CD4-positive, alpha-beta T cell treated with Interleukin-6 at 100 ng/mL for 8 hours (primary cell): Measurements from ENCODE around the gene RNF20.
"Not testable (repeated sequence)": the region's sequence is repeated elsewhere in the genome, so short reads cannot be mapped to it uniquely, and the experiment has no call there.

Experiments used
- DNase-seq: peaks from one replicate; pipeline ENCODE4 v3.0.0-alpha.2; 2020; ENCODE audit warnings: mixed read lengths, low spot score

Gene RNF20, protein sequence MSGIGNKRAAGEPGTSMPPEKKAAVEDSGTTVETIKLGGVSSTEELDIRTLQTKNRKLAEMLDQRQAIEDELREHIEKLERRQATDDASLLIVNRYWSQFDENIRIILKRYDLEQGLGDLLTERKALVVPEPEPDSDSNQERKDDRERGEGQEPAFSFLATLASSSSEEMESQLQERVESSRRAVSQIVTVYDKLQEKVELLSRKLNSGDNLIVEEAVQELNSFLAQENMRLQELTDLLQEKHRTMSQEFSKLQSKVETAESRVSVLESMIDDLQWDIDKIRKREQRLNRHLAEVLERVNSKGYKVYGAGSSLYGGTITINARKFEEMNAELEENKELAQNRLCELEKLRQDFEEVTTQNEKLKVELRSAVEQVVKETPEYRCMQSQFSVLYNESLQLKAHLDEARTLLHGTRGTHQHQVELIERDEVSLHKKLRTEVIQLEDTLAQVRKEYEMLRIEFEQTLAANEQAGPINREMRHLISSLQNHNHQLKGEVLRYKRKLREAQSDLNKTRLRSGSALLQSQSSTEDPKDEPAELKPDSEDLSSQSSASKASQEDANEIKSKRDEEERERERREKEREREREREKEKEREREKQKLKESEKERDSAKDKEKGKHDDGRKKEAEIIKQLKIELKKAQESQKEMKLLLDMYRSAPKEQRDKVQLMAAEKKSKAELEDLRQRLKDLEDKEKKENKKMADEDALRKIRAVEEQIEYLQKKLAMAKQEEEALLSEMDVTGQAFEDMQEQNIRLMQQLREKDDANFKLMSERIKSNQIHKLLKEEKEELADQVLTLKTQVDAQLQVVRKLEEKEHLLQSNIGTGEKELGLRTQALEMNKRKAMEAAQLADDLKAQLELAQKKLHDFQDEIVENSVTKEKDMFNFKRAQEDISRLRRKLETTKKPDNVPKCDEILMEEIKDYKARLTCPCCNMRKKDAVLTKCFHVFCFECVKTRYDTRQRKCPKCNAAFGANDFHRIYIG

DNA sequence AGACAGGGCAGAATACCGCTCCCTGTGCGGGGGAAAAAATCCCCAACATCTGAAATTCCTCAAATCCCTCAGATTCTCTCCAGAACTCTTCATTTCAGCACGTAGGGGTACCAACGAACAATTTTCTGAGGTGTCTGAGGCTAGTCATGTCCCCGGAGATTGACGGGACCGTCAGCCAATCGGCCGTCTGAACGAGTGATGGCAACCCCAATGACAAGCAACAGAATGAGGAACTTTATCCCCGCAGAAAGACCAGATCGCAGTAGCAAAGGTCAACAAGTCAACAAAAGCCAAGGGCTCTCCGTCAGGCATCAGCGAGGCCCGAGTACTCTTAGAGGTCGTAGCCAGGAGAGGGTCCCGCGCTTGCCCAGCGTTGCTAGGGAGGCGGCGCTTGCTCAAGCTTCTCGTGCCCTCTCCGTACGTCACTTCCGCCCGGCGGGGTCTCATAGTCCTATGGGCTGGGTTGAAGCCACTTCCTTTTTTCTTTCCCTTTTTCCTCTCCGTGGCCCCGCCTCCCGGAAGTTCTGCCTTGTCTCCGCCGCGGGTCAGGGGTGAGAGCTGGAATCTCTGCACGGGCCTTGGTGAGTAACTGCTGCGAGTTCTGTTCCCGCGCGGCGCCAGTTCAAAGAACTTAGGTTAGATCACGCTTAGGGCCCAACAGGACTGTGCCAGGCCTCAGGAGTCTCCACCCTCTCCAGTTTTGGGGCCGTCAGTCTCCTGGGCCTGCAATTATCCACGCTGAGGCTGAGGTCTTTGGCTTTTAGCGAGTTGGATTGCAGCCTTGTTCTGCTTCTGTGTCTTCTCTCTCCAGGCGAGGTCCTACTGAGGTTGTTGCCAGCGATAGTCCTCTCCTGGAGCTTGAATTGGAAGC, at the start of gene RNF20:
RNF20 (plus strand) TSS at position 520 of the 871 bp plus-strand sequence. CDS start 1,571 bp downstream, outside the sequence.
- peak; percentile 99 for DNase-seq

DNA sequence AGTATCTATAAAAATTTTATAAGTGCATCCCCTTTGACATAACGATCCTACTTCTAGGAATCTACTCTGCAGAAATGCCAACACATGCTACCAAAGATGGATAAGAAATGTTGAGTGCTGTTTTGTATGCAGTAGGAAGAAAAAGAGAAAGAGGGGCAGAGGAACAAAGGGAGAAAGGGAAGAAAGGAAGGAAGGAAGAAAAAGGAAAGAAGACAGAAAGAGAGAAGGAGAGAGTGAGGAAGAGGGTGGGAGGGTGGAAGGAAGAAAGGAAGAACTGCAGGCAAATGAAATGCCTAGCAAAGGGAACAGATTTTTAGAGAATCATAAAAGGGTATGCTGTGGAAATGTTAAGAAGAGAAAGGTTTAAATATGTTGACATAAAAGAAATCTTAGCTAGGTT, 49.6 kb upstream of the RNF20 start:
- DNase-seq: no peak

DNA sequence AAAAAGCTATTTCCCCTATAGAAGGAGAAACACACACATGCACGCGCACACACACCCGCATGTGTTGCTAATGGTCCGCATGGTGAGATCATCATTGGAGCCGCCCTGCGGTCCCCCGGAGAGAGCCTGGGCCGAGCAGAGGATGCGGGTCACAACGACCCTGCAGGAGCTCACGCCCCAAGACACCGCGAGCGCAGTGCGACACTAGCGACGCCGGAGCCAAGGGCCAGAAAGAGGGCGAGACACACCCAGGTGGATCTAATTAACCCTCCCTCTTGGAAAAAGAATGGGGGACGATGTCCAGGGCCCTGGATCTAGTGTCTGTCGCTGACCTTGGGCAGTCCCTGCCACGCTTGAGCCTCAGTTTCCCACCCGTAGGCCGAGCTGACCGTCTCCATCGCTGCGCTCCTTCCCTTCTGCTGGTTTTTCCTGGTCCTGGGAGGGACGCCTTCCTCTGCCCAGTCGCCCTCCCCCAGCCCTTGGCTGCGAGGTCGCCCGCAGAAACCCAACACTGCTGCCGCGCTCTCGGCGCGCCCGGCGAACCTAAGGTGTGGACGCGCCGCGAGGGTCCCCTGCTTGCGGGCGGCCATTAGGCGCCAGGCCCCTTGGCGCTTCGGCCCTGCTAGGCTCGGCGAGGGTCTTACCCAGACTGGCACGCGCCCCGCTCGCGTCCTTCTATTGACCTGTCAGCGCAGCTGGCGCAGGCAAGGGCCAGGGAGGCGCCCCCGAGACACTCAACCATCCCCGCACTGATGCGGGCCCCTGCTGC, 47.5 kb upstream of the RNF20 start:
- no peak for DNase-seq

DNA sequence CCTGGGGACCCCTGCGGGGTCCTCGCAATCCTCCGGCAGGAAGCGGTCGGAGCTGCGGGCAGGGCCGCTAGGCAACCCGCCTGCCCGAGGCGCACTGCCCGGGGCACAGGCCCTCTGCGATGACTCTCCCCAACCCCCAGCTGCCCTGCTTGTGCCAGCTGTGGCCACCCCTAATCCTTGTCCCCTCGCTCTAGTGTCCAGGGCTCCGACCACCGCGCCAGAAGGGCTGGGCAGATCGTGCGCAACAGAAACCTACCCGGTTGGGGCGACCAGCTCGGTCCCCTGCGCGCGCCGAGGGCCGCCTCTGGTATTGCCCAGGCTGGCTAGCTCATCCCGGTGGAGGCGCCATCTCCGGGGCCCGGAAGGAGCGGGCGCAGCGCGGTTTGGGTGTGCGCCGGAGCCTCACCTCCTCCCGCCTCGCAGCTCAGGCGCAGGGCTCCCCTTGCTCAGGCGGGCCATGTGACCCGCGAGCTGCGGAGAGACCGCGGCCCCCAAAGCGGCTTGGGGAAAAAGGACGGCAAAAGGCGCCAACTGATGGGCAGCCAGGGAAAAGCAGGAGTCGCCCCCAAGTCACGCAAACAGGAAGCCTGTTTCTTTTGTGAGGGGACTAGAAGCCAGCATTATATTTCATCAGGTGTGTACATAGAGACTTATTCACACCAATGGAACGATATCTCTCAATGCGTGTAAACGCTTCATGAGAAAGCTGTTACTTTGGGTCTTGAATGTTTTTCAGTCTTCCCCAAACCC, 46.8 kb upstream of the RNF20 start:
- no peak for DNase-seq

DNA sequence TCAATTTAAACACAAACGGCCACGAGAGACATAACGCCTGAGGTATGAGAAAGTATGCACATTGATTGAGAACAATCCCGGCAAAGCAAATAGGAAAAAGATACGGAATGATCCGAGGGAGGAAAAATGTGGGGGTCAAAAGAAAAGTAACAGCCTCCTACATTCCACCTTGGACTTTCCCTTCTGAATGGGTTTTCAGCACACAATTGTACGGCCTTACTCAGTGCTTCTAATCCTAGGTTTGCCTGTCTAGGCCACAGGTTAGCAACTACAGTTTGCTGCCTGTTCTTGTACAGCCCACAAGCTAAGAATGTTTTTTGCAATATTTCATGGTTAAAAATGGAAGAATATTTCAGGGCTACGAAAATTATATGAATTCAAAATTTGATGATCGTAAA, 46.2 kb upstream of the RNF20 start:
- DNase-seq: no peak

DNA sequence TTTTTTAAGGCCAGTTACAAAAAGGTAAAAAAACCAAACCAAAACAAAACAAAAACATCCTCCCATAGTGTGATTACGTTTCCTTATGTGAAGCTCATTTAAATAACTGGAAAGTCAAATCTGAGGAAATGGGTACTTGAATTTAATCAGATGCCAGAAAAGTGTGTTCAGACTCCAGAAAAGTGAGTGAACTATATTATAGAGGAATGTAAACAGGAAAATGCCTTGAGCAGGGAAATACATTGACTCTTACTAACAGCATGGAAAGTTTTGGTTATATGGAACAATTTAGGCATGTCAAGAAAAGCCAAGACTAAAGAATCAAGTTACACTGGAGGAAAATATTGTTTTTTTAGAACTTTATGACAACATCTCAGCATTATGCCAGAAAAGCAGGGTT, 37.8 kb upstream of the RNF20 start:
- DNase-seq: no peak

DNA sequence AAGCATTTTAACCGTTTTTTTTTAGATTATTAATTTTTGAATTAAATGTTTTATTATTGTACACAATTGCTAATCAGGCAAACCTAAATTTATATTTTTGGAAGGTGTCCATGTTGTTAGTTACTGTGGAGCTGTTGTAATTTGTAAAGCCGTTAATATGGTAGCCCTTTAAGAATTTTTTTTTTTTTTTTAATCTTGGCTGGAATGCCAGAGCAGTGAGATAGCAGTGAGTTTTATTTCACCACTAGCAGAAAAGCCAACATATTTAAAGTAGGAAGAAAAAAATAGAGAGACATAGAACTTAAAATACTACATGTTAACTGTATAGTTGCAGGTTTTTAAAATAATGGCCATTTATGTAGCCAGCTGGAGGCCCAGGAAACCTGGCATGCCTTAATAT, 35.3 kb upstream of the RNF20 start:
- DNase-seq: no peak

DNA sequence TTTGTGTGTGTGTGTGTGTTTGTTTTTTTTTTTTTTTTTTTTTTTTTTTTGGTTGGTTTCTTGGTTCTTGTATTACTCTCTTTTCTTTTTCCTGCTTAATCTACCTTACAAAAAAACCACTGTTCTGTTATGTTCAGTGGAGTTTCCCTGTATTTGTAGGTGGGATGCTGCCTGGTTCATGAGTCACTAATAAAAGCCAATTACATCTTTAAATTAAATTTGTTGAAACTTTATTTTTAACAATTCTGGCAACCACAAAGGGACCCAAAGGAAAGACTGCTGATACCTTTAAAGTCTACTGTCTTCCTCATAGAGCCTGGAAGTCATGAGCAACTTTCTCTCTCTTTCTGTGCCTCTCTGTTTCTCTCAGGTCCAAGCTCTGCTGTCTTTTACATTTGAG, 29.5 kb upstream of the RNF20 start:
- DNase-seq: no peak

DNA sequence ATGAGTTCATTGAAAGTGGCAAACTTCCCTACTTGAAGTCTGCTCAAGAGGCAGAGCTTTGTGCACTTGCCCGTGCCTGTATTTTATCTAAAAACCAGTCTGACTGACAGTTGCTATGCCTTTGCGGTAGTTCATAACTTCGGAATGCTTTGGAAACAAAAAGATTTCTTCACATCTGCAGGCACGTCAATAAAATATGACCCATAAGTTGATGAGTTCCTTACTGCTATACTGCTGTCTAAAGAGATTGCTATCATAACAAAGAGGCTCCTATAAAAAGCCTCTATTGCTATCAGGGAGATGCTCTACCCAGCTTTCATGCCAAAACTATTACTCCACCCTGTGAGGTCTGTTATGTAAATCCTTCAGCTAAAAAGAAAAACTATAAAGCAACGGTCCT, 25.4 kb upstream of the RNF20 start:
- DNase-seq: no peak

DNA sequence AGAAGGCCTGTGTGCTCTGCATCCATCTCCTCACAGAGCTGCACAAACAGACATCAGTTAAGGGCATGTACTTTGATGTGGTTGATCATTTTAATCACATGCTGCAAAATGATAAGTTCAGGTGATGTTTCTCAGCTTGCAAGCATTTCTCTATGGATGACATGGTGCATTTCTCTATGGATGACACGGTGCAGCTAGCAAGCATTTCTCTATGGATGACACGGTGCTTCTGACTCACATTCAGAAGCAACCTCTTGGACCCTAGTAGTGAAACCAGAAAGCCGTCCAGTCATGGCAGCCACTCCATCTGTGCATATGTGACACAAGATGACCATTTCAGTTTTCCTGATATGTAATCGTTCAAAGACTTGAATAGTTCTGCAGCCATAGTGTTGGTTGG, 24.1 kb upstream of the RNF20 start:
- DNase-seq: no peak

DNA sequence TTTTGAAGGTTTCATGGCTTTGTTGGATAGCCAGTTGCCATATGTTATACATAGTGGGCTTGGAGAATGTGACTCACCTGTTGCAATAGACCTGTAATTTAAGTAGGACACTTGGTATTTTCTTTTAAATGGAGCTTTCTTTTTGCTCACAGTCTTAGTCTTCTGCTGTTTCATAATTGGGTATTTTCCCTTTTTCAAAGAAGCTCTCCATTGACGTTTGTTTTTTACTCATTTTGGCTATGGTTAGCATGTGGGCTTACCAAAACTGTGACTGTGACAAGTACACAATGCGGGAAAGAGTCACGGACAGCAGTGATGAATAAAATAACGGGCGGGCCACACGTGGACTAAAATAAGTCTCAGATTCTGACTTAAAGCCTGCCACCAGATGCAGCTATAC, 23.2 kb upstream of the RNF20 start:
- no peak for DNase-seq

DNA sequence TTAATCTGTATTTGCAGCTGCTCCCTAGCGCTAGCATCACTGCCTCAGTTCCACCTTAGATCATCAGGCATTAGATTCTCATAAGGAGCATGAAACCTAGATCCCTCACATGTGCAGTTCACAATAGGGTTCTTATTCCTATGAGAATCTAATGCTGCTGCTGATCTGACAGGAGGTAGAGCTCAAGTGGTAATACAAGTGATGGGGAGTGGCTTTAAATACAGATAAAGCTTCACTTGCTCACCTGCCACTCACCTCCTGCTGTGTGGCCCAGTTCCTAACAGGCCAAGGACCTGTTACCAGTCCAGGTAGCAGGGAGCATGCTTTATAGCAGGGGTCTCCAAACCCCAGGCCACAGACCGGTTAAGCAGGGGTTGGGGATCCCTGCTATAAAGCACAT, 22.6 kb upstream of the RNF20 start:
- no peak for DNase-seq

DNA sequence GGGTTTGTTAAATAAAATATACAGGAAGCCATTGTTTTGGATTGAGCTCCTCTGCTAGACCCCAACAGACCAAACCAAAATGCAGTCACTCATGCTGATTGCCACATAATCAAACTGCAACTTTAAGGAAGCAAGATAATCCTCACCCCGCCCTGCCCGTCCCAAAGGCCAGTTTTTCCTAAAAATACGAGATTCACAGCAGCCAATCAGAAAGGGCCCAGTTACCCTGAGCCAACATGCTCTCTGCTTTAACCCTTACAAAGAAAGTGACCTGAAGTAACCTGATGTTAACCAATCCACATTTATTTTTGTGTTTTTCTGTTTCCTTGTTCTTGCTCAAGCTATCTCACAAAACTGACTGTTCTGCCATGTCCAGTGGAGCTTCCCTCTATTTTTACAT, 21.5 kb upstream of the RNF20 start:
- DNase-seq: no peak

DNA sequence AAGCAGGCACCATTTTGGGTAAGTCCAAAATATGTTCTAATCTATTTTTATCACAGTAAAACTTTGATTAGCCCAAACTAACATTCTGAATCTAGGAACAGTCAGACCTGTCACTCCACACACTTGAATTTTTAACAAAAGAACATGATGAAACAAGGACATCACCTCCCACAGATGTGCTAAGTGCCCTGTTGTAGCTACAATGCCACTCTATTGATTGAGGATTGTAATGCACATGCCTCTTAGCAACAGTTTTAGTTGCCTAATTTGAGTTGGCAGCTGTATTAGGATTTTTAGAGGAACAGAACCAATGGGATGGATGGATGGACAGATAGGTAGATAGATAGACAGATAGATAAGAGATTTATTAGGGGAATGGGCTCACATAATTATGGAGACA, 20.3 kb upstream of the RNF20 start:
- no peak for DNase-seq

DNA sequence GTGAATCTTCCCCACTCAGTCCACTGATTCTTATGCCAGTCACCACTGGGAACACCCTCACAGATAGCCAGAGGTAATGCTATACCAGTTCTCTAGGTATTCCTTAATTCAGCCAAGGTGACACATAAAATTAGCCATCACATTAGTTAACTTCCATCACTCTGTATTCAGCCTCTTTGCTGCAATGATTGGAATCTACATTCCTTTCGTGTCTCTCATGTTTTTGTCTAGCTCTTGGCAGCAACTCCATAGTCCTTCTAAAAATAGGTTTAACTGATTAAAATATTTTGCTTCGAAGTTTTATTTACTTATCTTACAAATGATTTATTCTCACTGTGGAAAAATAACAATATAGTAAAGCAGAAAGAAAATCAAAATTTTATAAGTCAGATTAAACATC, 19.6 kb upstream of the RNF20 start:
- DNase-seq: no peak

DNA sequence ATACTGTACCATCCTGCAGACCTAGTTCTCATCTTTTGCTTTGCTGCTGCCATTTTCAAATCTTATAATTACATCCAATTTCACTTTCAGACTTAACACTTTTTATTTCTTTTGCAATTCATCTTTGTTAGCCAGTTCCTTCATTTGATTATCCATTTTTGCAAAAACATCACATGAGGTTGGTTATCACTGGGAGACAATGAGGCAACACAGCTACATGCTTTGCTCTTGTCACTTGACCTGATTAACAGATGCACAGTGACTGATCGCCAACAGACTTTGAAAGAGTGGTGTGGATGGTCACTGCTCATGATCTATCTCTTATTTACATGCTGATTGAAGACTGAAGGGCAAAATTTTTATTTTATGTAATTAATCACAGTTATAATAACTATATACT, 17.0 kb upstream of the RNF20 start:
- no peak for DNase-seq

DNA sequence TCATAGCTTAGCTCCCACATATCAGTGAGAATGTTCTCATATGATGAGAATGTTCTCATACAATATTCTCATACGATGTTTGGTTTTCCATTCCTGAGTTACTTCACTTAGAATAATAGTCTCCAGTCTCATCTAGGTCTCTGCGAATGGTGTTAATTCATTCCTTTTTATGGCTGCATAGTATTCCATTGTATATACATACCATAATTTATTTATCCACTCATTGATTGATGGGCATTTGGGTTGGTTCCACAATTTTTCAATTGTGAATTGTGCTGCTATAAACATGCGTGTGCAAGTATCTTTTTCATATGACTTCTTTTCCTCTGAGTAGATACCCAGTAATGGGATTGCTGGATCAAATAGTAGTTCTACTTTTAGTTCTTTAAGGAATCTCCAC, 15.2 kb upstream of the RNF20 start:
- DNase-seq: not testable (repeated sequence)

DNA sequence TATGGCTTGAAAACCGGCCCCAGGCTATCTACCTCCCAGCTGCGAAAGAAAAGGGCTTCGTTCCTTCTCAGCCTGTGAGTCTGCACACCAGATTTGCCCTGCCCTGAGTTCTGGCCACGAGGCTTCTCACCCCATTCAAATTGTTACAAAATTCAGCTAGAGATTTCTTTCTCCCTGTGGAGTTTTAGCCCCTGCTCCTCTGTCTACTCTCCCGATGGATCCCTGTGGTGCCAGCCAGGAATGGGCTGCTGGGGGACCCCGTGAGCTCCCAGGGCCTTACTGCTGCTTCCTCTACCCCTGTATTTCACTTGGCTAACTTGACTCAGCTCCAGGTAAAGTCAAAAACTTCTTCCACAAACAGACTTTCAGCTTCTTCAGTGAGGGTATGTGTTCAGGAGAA, 9.3 kb upstream of the RNF20 start:
- DNase-seq: no peak

DNA sequence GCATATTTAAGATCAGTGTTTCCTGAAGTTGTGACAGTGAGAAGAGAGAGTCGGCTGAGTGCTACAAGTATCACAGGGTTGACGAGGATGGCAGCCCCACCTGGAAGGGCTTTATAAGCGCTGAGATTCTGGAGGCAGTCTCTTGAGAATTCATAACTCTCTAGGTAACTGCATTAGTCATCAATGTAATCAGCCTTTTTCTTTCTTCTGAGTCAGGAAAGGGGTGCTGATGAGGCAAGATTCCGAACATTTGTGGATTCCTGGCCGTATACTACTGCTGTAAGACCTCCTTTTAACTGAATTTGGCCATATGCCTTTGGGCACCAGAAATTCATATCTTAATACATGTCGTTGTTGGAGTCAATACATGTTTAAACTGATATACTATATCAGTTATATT, 6.6 kb upstream of the RNF20 start:
- DNase-seq: no peak

DNA sequence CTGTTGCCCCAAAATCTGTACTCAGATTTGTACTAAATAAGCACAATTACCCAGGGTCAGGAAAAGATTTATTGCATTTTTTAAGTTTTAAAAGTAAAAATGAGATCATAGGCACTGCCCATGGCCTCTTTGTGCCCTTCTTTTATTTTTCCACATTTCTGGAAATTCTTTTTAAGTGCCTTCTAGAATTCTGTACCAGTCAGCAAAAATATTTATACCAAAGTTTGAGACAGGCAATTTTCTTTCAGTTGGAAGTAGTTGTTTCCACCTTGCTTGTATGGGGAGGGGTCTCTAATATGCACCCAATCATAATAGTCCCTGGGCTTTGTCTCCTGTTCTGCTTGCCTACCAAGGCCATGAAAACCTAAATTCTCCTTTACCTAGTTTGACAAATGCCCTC, 5.6 kb upstream of the RNF20 start:
- DNase-seq: no peak
